Nephron (organoid): ENCODE measurements around the gene UBE3C.

ENCODE experiments used
- H3K27ac Mint-ChIP-seq, 3 experiments: 2 replicates each; pipeline ENCODE4 v1.8.0; 2020; ENCODE audit warnings: mixed read lengths in 3 of 3, mild to moderate bottlenecking in 2 of 3, moderate library complexity in 1 of 3
- H3K27me3 Mint-ChIP-seq: 2 replicates; pipeline ENCODE4 v1.8.0; 2021; ENCODE audit warnings: low read depth, mild to moderate bottlenecking, moderate library complexity, mixed read lengths
- H3K36me3 Mint-ChIP-seq: 2 replicates; pipeline ENCODE4 v1.8.0; 2020; ENCODE audit warnings: low read depth, mixed read lengths
- H3K4me1 Mint-ChIP-seq: 2 replicates; pipeline ENCODE4 v1.8.0; 2020; ENCODE audit warnings: mixed read lengths
- H3K4me3 Mint-ChIP-seq, 3 experiments: 2 replicates each; pipeline ENCODE4 v1.8.0; 2020; ENCODE audit warnings: mild to moderate bottlenecking in 3 of 3, mixed read lengths in 3 of 3, moderate library complexity in 2 of 3
- H3K9me3 Mint-ChIP-seq: 2 replicates; pipeline ENCODE4 v1.8.0; 2020; ENCODE audit warnings: mixed read lengths
- CTCF ChIP-seq, 3 experiments: fragments of 200-600 bp; sonication (generic); IDR thresholded peaks; one replicate each; pipeline ENCODE4 v1.5.0; 2021; ENCODE audit warnings: antibody characterized with exemption in 3 of 3; ENCODE audit not compliant: unreplicated experiment in 3 of 3

UBE3C gene

GRCh38 chr7:157138424-157139110 lies at the start of gene UBE3C:
TSS of gene UBE3C (plus strand) at chr7:157138926. CDS start at chr7:157139273, 347 bp downstream.
- Mint-ChIP-seq H3K4me1 (peaks cover 38% of the 10 kb centered on the region), H3K36me3 (peaks cover 23% of the 10 kb centered on the region), H3K27me3 (peaks cover 4% of the 10 kb centered on the region), H3K27ac (peak within 1 kb of the TSS; percentile 75 to 90 (median 88)), H3K4me3 (peak within 1 kb of the TSS; percentile 82 to 89 (median 85)), H3K9me3 (no peaks in the 10 kb centered on the region)
- TF ChIP-seq CTCF (IDR thresholded peaks at IDR 0.05; ENCODE audit: unreplicated experiment in 3 of 3), result no peak

- no peak for TF ChIP-seq CTCF (IDR thresholded peaks at IDR 0.05; ENCODE audit: unreplicated experiment in 3 of 3)
- H3K27ac Mint-ChIP-seq, result no peak overlapping the region
- no peak overlapping the region for H3K4me3 Mint-ChIP-seq
- peaks cover 19% of the 10 kb centered on the region for H3K9me3 Mint-ChIP-seq
- H3K27me3 Mint-ChIP-seq, result peaks cover 21% of the 10 kb centered on the region
- H3K4me1 Mint-ChIP-seq, result no peaks in the 10 kb centered on the region
- H3K36me3 Mint-ChIP-seq, result peaks cover 4% of the 10 kb centered on the region
Measured at GRCh38 chr7:157089100-157089610, 49.6 kb upstream of the UBE3C start.

GRCh38 chr7:157090485-157091165 lies 48.1 kb upstream of the UBE3C start:
- TF ChIP-seq CTCF (IDR thresholded peaks at IDR 0.05; ENCODE audit: unreplicated experiment in 3 of 3), result no peak
- Mint-ChIP-seq H3K36me3 (no peaks in the 10 kb centered on the region), H3K9me3 (peaks cover 14% of the 10 kb centered on the region), H3K27me3 (peaks cover 21% of the 10 kb centered on the region), H3K4me3 (no peak overlapping the region), H3K27ac (no peak overlapping the region), H3K4me1 (no peaks in the 10 kb centered on the region)

- H3K36me3 Mint-ChIP-seq, result no peaks in the 10 kb centered on the region
- peak overlapping the region in 1 of 3 experiments; percentile 23 for H3K27ac Mint-ChIP-seq
- peaks cover 27% of the 10 kb centered on the region for H3K27me3 Mint-ChIP-seq
- peak overlapping the region in 1 of 3 experiments; percentile 9 for H3K4me3 Mint-ChIP-seq
- peaks cover 17% of the 10 kb centered on the region for H3K9me3 Mint-ChIP-seq
- TF ChIP-seq CTCF (IDR thresholded peaks at IDR 0.05; ENCODE audit: unreplicated experiment in 3 of 3), result no peak
- H3K4me1 Mint-ChIP-seq, result peaks cover 6% of the 10 kb centered on the region
Measured at GRCh38 chr7:157096286-157097055, 42.3 kb upstream of the UBE3C start.

- Mint-ChIP-seq H3K27me3 (peaks cover 27% of the 10 kb centered on the region), H3K27ac (no peak overlapping the region), H3K36me3 (no peaks in the 10 kb centered on the region), H3K9me3 (peaks cover 21% of the 10 kb centered on the region), H3K4me3 (no peak overlapping the region), H3K4me1 (peaks cover 6% of the 10 kb centered on the region)
- TF ChIP-seq CTCF (IDR thresholded peaks at IDR 0.05; ENCODE audit: unreplicated experiment in 3 of 3), result no peak
Measured at GRCh38 chr7:157097056-157097329, 41.7 kb upstream of the UBE3C start.
